HPDE6-E6E7 (cell line): ENCODE data around the gene PDCL2.
"Not testable (repeated sequence)": the region's sequence is repeated elsewhere in the genome, so short reads cannot be mapped to it uniquely, and the experiment has no call there.

Source experiments
- DNase-seq: peaks from one replicate; pipeline ENCODE4 v3.0.0; 2011; ENCODE audit warnings: missing footprints; ENCODE audit errors: extremely low spot score

Gene PDCL2

GRCh38 chr4:55588160-55588559 lies 3.9 kb downstream of the PDCL2 start:
- no peak for DNase-seq

- DNase-seq, result not testable (repeated sequence)
Observed at GRCh38 chr4:55582773-55583172, 9.3 kb downstream of the PDCL2 start.

- no peak for DNase-seq
Observed at GRCh38 chr4:55578341-55579010, 13.6 kb downstream of the PDCL2 start.

GRCh38 chr4:55575513-55575912 lies 16.5 kb downstream of the PDCL2 start:
- no peak for DNase-seq

GRCh38 chr4:55574252-55574651 lies 17.8 kb downstream of the PDCL2 start:
- DNase-seq, result no peak

- DNase-seq, result no peak
Observed at GRCh38 chr4:55571806-55572205, 20.2 kb downstream of the PDCL2 start.

GRCh38 chr4:55568905-55569504 lies 23.0 kb downstream of the PDCL2 start:
- no peak for DNase-seq

GRCh38 chr4:55561889-55562288 lies 30.2 kb downstream of the PDCL2 start:
- DNase-seq, result no peak

- DNase-seq, result no peak
Observed at GRCh38 chr4:55560096-55560495, 31.9 kb downstream of the PDCL2 start.

- DNase-seq, result no peak
Observed at GRCh38 chr4:55554453-55555030, 37.5 kb downstream of the PDCL2 start.

- DNase-seq, result no peak
Observed at GRCh38 chr4:55553441-55554201, 38.4 kb downstream of the PDCL2 start.

GRCh38 chr4:55551964-55552363 lies 40.1 kb downstream of the PDCL2 start:
- not testable (repeated sequence) for DNase-seq

GRCh38 chr4:55549888-55550287 lies 42.2 kb downstream of the PDCL2 start:
- peak; percentile 61 for DNase-seq

GRCh38 chr4:55547918-55548317 lies 44.1 kb downstream of the PDCL2 start:
- DNase-seq, result no peak

- DNase-seq, result no peak
Observed at GRCh38 chr4:55547466-55547770, 44.6 kb downstream of the PDCL2 start.

GRCh38 chr4:55546756-55547465 lies 45.1 kb downstream of the PDCL2 start, which contains the start of gene CLOCK:
Gene CLOCK (minus strand): TSS chr4:55546909. CDS start chr4:55482785, 64,124 bp downstream.
- DNase-seq, result peak; percentile 47

GRCh38 chr4:55546506-55546755 lies 45.6 kb downstream of the PDCL2 start:
- DNase-seq, result no peak

GRCh38 chr4:55545641-55546505 lies 46.2 kb downstream of the PDCL2 start:
- DNase-seq, result peak; percentile 31

GRCh38 chr4:55545151-55545550 lies 46.9 kb downstream of the PDCL2 start:
- no peak for DNase-seq

- DNase-seq, result no peak
Observed at GRCh38 chr4:55543858-55544257, 48.2 kb downstream of the PDCL2 start.

- DNase-seq, result no peak
Observed at GRCh38 chr4:55540271-55540670, 51.8 kb downstream of the PDCL2 start.
